LNCaP clone FGC (cell line): ENCODE measurements around the gene ZFYVE9.
A peak's percentile ranks its signal among the peaks of the same experiment; 100 is the strongest.

Experiments
- DNase-seq: peaks from one replicate; pipeline ENCODE4 v3.0.0-alpha.2; 2011; ENCODE audit warnings: low read depth
- H3K4me3 ChIP-seq: 2 replicates; pipeline ENCODE4 v1.5.1; 2011; ENCODE audit warnings: mild to moderate bottlenecking, low read depth, low read length, control low read depth
- TF ChIP-seq, protein P1 (sequence below): IDR thresholded peaks from 2 replicates; pipeline ENCODE4 v1.5.1; 2012; ENCODE audit warnings: mild to moderate bottlenecking; ENCODE audit not compliant: control insufficient read depth, insufficient read depth; ENCODE audit errors: extremely low read depth

The ZFYVE9 gene

DNA sequence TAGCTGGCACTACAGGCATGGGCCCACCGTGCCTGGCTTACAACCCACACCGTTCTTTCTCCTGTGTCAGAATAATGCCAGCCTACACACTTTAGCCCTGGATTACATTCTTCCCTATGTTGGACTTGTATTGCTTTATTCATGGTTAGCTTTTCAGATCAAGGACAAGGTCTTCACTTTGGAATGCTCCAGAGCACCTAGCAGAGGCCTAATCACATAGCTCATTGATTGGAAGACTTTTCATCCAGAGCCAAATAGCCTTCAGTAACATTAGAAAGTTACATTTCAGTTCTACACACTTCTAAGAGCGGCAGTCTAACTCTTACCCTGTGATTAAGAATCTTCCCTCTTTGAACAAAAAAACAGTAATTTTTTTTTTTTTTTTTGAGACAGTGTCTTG, 29.4 kb upstream of the ZFYVE9 start:
- no peak for DNase-seq
- H3K4me3 ChIP-seq = no peak overlapping the region
- TF ChIP-seq, protein P1, sequence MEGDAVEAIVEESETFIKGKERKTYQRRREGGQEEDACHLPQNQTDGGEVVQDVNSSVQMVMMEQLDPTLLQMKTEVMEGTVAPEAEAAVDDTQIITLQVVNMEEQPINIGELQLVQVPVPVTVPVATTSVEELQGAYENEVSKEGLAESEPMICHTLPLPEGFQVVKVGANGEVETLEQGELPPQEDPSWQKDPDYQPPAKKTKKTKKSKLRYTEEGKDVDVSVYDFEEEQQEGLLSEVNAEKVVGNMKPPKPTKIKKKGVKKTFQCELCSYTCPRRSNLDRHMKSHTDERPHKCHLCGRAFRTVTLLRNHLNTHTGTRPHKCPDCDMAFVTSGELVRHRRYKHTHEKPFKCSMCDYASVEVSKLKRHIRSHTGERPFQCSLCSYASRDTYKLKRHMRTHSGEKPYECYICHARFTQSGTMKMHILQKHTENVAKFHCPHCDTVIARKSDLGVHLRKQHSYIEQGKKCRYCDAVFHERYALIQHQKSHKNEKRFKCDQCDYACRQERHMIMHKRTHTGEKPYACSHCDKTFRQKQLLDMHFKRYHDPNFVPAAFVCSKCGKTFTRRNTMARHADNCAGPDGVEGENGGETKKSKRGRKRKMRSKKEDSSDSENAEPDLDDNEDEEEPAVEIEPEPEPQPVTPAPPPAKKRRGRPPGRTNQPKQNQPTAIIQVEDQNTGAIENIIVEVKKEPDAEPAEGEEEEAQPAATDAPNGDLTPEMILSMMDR = no peak

DNA sequence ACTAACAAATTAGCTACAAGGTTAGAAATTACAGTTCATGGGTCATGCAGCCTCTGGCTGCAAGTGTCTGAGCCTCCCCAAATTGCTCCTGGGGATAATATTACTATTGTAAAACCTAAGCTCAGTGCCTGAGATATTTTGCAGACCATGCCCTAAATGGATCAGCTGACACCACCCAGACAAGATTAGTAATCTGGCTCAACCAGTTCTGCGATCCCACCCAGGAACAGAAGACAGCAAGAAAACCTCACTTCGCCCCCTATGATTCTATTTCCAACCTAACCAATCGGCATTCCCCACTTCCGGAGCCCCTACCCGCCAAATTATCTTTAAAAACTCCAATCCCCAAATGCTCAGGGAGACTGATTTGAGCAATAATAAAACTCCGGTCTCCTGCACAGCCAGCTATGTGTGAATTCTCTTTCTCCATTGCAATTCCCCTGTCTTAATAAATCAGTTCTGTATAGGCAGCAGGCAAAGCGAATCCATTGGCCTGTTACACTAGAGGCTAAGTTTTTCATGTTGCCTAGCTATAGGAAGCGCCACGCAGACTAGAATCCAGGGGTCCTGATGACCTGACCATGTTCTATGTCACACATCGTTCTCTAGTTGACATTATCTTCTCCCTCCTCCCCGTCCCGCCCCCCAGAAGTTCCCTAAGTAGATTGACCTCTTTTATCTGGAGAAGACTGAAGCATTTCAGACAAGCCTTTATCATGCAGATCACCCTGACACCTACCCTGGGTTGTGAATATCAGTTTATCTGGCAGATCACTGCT, 22.4 kb upstream of the ZFYVE9 start:
- DNase-seq = no peak
- TF ChIP-seq, protein P1 = no peak
- H3K4me3 ChIP-seq = no peak overlapping the region

DNA sequence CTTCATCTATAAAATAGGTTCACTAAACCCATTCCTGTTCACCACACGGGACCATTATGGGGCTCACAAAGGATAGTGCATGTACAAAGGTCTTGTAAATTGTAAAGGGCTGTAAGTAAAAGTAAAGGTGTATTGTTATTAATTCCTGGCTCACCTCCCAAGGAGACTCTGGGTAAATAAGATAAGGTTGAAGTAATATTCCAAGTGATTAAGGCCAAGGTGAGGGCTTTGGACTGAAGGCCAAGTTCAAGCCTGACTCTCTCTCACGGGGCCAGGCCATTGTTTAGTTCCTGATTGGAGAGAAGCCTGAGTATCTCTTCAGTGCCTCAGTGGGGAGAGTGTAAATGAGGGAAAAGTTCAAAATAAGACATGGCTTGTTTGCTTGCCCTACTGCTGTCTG, 19.5 kb upstream of the ZFYVE9 start:
- no peak for DNase-seq
- TF ChIP-seq, protein P1 = no peak
- H3K4me3 ChIP-seq = no peak overlapping the region

DNA sequence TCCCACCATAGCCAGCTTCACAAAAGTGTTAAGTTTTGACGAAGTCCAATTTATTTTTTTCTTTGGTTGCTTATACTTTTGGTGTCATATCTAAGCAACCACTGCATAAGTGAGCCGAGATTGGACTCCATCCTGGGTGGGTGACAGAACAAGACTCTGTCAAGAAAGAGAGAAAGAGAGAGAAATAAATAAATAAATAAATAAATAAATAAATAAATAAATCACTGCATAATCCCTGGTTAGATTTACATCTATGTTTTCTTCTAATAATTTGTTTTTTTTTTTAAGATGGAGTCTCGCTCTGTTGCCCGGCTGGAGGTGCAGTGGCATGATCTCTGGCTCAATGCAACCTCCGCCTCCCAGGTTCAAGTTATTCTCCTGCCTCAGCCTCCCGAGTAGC, 18.3 kb upstream of the ZFYVE9 start:
- H3K4me3 ChIP-seq = no peak overlapping the region
- TF ChIP-seq, protein P1 = no peak
- DNase-seq = no peak

DNA sequence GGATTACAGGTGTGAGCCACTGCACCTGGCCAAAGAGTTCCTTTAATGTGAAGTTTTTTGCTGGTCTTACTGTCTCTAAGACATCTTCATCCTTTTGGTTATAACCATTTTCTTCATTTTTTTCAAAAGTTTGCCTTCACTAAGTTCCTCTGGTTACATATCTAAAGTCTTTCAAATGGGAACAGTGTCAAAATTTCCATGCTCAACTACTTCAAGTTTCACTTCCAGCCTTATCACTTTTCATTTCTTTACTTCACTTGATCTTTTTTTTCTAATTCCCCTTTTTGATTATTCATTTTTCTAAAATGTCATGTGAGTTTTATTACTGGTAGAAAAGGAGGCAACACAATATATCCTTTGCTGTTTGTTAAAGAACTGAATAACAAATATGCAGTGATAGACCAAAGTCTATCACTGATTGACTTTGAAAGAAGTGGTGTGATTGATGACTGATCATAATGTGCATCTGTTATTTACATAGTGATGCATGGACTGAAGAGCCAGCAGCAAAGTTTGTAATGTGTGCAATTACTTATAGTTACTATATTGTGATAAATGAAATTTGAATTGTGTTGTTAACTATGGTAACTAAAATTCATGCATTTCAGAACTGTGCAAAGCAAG, 16.0 kb upstream of the ZFYVE9 start:
- DNase-seq = no peak
- no peak overlapping the region for H3K4me3 ChIP-seq
- TF ChIP-seq, protein P1 = no peak

DNA sequence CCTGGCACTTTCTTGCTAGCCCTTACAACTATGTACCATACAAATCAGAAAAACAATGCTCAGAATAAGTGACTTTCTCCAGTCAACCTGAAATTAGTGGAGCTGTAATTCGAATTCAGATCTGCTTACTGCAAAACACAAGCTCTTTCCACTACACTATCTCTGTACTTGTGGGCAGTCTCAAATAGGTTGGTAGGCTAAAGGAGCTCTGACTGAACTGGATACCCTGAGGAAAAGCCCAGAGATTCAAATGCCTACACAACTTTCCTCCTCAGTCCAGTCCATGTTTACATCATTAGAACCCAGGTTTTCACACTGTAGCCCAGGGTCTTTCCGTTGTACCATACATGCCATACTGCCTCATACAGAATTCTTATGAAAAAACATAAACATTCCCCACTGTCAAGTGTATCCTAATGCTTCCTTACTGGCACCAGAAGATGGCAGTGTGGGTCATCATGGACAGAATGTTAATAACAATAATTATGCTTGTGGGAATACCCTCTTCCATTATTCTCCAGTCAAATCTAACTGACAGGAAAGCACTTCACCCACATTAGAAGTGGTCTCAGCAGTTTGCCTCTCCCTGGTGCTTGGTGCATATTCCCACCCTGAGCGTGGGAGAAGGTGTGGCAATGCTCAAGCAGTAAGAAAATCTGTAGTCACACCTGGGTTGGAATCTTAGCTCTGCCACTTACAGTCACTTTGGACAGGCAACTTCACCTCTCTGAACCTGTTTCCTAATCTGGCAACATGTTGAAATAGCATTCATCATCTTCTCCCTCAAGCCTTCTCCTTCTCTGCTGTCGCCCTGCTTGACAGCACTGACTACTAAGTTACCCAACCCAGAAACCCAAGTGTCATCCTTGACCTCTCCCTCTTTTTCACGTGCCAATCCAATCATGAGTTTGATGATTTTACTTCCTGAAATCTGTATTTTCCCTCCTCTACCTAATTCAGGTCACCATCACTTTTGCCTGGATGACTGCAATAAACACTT, 14.4 kb upstream of the ZFYVE9 start:
- TF ChIP-seq, protein P1 = peak; percentile 92
- no peak overlapping the region for H3K4me3 ChIP-seq
- no peak for DNase-seq
